ENCODE data around the gene CCNI2. TPM values are rescaled to one million over a fixed set of nuclear protein-coding genes. Genes with fewer than 3 reads are reported as not detected.
A peak's percentile ranks its signal among the peaks of the same experiment; 100 is the strongest.

The CCNI2 gene
- total and polyA plus RNA-seq, 9 of the 15 experiments (the other 6 are each of a cell fraction or from before 2014, with no cell fraction given) = 0.05 to 1.7 (median 0.81) TPM; not detected in 5

DNA sequence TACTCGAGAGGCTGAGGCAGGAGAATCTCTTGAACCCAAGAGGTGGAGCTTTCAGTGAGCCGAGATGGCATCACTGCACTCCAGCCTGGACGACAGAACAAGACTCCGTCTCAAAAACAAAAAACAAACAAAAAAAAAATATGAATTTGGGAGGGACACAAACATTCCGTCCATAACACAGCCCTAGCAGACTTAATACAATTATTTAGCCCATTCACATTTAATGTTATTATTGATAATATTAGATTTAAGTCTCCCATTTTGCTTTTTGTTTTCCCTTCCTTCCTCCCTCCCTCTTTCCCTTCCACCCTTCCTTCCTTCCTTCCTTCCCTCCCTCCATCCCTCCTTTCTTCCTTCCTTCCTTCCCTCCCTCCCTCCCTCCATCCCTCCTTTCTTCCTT lies 4.6 kb upstream of the CCNI2 start:
- Histone ChIP-seq H4K20me1 (replicated peaks; ENCODE audit: control insufficient read depth, insufficient read depth, low read length) (no peaks in the 10 kb centered on the region), H3K4me2 (ENCODE audit: insufficient read depth, low read length) (no peak overlapping the region), H3K27ac (ENCODE audit: extremely low read depth, low read depth, low read length) (no peak overlapping the region), H3K9me1 (ENCODE audit: control insufficient read depth, insufficient read depth, low read length) (no peaks in the 10 kb centered on the region), H3K4me3 (no peak overlapping the region), H3K79me2 (ENCODE audit: control insufficient read depth, insufficient read depth, low read length) (no peaks in the 10 kb centered on the region), H3K27me3 (ENCODE audit: control insufficient read depth in 2 of 2, insufficient read depth in 2 of 2, low read length in 2 of 2) (no peaks in the 10 kb centered on the region), H3K4me1 (replicated peaks in 1 of 2; ENCODE audit: control insufficient read depth in 2 of 2, insufficient read depth in 2 of 2, low read length in 2 of 2) (peaks cover 4 to 7% of the 10 kb centered on the region in 2 experiments; a peak in 3 of 5 replicates), H3K9ac (ENCODE audit: insufficient read depth in 1 of 2, low read depth in 2 of 2, low read length in 2 of 2) (no peak overlapping the region), H3K9me3 (replicated peaks; ENCODE audit: control insufficient read depth, insufficient read depth, low read depth, low read length) (no peaks in the 10 kb centered on the region), H3K36me3 (ENCODE audit: control insufficient read depth, insufficient read depth, low read length) (no peaks in the 10 kb centered on the region), H2AFZ (ENCODE audit: low read depth, low read length) (no peak overlapping the region)
- WGBS (ENCODE audit: insufficient coverage, low coverage, missing lambda C conversion rate) = 36% methylated on average over 5 of the region's 5 CpGs
- in situ Hi-C loops (cut with MboI) = no loop called here
- intact Hi-C loops (cut with micrococcal nuclease) = no loop called here
- ATAC-seq (no peak), DNase-seq (ENCODE audit: extremely low read depth in 1 of 4, low spot score in 3 of 4) (no peak), FAIRE-seq (no peak)
- no TSS peak for BruUV-seq (replicated peaks)
- POLR2A ChIA-PET = no interaction called here
- TF ChIP-seq PCBP1 (IDR thresholded peaks at IDR 0.05; ENCODE audit: low read depth, low read length, poor library complexity, severe bottlenecking) = peak; percentile 37
- TF ChIP-seq ZNF696 (CRISPR knock-in tag; conservative IDR thresholded peaks at IDR 0.05) = no peak
- peak; percentile 95 for TF ChIP-seq ZNF507 (tag; conservative IDR thresholded peaks at IDR 0.05)
- TF ChIP-seq ZNF354B (CRISPR knock-in tag; IDR thresholded peaks at IDR 0.05) = 0 out of 2 replicates have a peak, but pooled peaks have one; percentile 17
- no peak for TF ChIP-seq BRCA1 (IDR thresholded peaks at IDR 0.05)
- TF ChIP-seq BRCA1 (CRISPR knock-in tag; IDR thresholded peaks at IDR 0.05) = no peak
- CTCF ChIA-PET (ENCODE audit: low intra/inter-chr PET ratio) = no interaction called here

GRCh38 chr5:132744659-132745058 lies 2.6 kb upstream of the CCNI2 start:
- ATAC-seq = no peak
- Histone ChIP-seq H3K4me1 (replicated peaks in 1 of 2; ENCODE audit: control insufficient read depth in 2 of 2, insufficient read depth in 2 of 2, low read length in 2 of 2) (peaks cover 0 to 4% of the 10 kb centered on the region in 2 experiments; a peak in 1 of 5 replicates), H3K79me2 (ENCODE audit: control insufficient read depth, insufficient read depth, low read length) (no peaks in the 10 kb centered on the region), H3K9ac (ENCODE audit: insufficient read depth in 1 of 2, low read depth in 2 of 2, low read length in 2 of 2) (no peak overlapping the region), H3K36me3 (ENCODE audit: control insufficient read depth, insufficient read depth, low read length) (no peaks in the 10 kb centered on the region), H2AFZ (ENCODE audit: low read depth, low read length) (no peak overlapping the region), H3K4me3 (no peak overlapping the region), H4K20me1 (replicated peaks; ENCODE audit: control insufficient read depth, insufficient read depth, low read length) (no peaks in the 10 kb centered on the region), H3K9me3 (replicated peaks; ENCODE audit: control insufficient read depth, insufficient read depth, low read depth, low read length) (no peaks in the 10 kb centered on the region), H3K4me2 (ENCODE audit: insufficient read depth, low read length) (no peak overlapping the region), H3K27ac (ENCODE audit: extremely low read depth, low read depth, low read length) (no peak overlapping the region), H3K9me1 (ENCODE audit: control insufficient read depth, insufficient read depth, low read length) (no peaks in the 10 kb centered on the region), H3K27me3 (ENCODE audit: control insufficient read depth in 2 of 2, insufficient read depth in 2 of 2, low read length in 2 of 2) (no peaks in the 10 kb centered on the region)
- WGBS (ENCODE audit: insufficient coverage, low coverage, missing lambda C conversion rate) = 24% methylated on average over 2 of the region's 2 CpGs
- ChIA-PET CTCF (ENCODE audit: low intra/inter-chr PET ratio) (no interaction called here), POLR2A (no interaction called here)
- no peak for DNase-seq (ENCODE audit: extremely low read depth in 1 of 4, low spot score in 3 of 4)
- FAIRE-seq = no peak
- TF ChIP-seq DACH1 (IDR thresholded peaks at IDR 0.05; ENCODE audit: partially characterized antibody) (no peak), ZNF639 (CRISPR knock-in tag; conservative IDR thresholded peaks at IDR 0.05 in 1 of 2, IDR thresholded peaks at IDR 0.05 in 1 of 2) (no peak)
- TF ChIP-seq, protein P1, sequence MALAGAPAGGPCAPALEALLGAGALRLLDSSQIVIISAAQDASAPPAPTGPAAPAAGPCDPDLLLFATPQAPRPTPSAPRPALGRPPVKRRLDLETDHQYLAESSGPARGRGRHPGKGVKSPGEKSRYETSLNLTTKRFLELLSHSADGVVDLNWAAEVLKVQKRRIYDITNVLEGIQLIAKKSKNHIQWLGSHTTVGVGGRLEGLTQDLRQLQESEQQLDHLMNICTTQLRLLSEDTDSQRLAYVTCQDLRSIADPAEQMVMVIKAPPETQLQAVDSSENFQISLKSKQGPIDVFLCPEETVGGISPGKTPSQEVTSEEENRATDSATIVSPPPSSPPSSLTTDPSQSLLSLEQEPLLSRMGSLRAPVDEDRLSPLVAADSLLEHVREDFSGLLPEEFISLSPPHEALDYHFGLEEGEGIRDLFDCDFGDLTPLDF (CRISPR knock-in tag; IDR thresholded peaks at IDR 0.05) = no peak
- intact Hi-C loops (cut with micrococcal nuclease) = no loop called here
- in situ Hi-C loops (cut with MboI) = no loop called here
- BruUV-seq (replicated peaks) = no TSS peak

All from K562 (cell line).